Neural crest cell (in vitro differentiated cells): ENCODE measurements around the gene ZBTB47. TPM values are rescaled to one million over a fixed set of nuclear protein-coding genes. Genes with fewer than 3 reads are reported as not detected.

Source experiments
- DNase-seq: peaks from one replicate; pipeline ENCODE4 v3.0.0; 2021; ENCODE audit warnings: low read depth, mixed read lengths, low spot score
- H3K27ac Mint-ChIP-seq: one replicate; pipeline ENCODE4 v1.8.0; 2021; ENCODE audit warnings: mild to moderate bottlenecking, mixed read lengths; ENCODE audit not compliant: unreplicated experiment
- H3K27me3 Mint-ChIP-seq: 2 replicates; pipeline ENCODE4 v1.8.0; 2021; ENCODE audit warnings: low read depth, mild to moderate bottlenecking, mixed read lengths
- H3K36me3 Mint-ChIP-seq: 2 replicates; pipeline ENCODE4 v1.8.0; 2021; ENCODE audit warnings: low read depth, mild to moderate bottlenecking, mixed read lengths
- H3K4me1 Mint-ChIP-seq: 2 replicates; pipeline ENCODE4 v1.8.0; 2021; ENCODE audit warnings: mixed read lengths
- H3K4me3 Mint-ChIP-seq: one replicate; pipeline ENCODE4 v1.8.0; 2021; ENCODE audit warnings: mild to moderate bottlenecking, mixed read lengths
- H3K9me3 Mint-ChIP-seq: 2 replicates; pipeline ENCODE4 v1.8.0; 2021; ENCODE audit warnings: mixed read lengths
- CTCF ChIP-seq: fragments of 200-600 bp; sonication (generic); conservative IDR thresholded peaks from 2 replicates; pipeline ENCODE4 v1.5.0; 2021; ENCODE audit warnings: antibody characterized with exemption, mild to moderate bottlenecking
- total RNA-seq: library from RNA; stranded (reverse); gene quantifications from 2 replicates; pipeline ENCODE4 v1.2.1, GENCODE V29; 2021

Gene ZBTB47
- total RNA-seq, 1 donor from 2014 or later = 6.6 TPM

- TF ChIP-seq CTCF = no peak
- no peak overlapping the region for H3K27ac Mint-ChIP-seq
- H3K4me1 Mint-ChIP-seq = no peaks in the 10 kb centered on the region
- H3K27me3 Mint-ChIP-seq = no peaks in the 10 kb centered on the region
- peaks cover 4% of the 10 kb centered on the region for H3K9me3 Mint-ChIP-seq
- DNase-seq = no peak
- no peak overlapping the region for H3K4me3 Mint-ChIP-seq
- no peaks in the 10 kb centered on the region for H3K36me3 Mint-ChIP-seq
Measured at GRCh38 chr3:42680271-42680670, 26.8 kb downstream of the ZBTB47 start.

GRCh38 chr3:42680806-42681205, 27.3 kb downstream of the ZBTB47 start:
- Mint-ChIP-seq H3K9me3 (peaks cover 4% of the 10 kb centered on the region), H3K27me3 (no peaks in the 10 kb centered on the region), H3K27ac (no peak overlapping the region), H3K4me1 (no peaks in the 10 kb centered on the region), H3K4me3 (no peak overlapping the region), H3K36me3 (no peaks in the 10 kb centered on the region)
- TF ChIP-seq CTCF = no peak
- DNase-seq = no peak

- H3K4me3 Mint-ChIP-seq = no peak overlapping the region
Measured at GRCh38 chr3:42681361-42682038, 28.0 kb downstream of the ZBTB47 start.

GRCh38 chr3:42682301-42683070, 29.0 kb downstream of the ZBTB47 start:
- Mint-ChIP-seq H3K4me1 (no peaks in the 10 kb centered on the region), H3K27ac (no peak overlapping the region), H3K9me3 (no peaks in the 10 kb centered on the region), H3K27me3 (no peaks in the 10 kb centered on the region), H3K36me3 (no peaks in the 10 kb centered on the region), H3K4me3 (no peak overlapping the region)
- no peak for DNase-seq
- no peak for TF ChIP-seq CTCF

More at GRCh38 chr3:42681361-42682038, 28.0 kb downstream of the ZBTB47 start:
- no peak for TF ChIP-seq CTCF
- H3K27me3 Mint-ChIP-seq = no peaks in the 10 kb centered on the region
- H3K36me3 Mint-ChIP-seq = no peaks in the 10 kb centered on the region
- H3K4me1 Mint-ChIP-seq = no peaks in the 10 kb centered on the region
- H3K9me3 Mint-ChIP-seq = peaks cover 1% of the 10 kb centered on the region
- no peak overlapping the region for H3K27ac Mint-ChIP-seq
- DNase-seq = no peak

- no peak overlapping the region for H3K27ac Mint-ChIP-seq
- no peak for TF ChIP-seq CTCF
- H3K36me3 Mint-ChIP-seq = no peaks in the 10 kb centered on the region
- H3K4me1 Mint-ChIP-seq = no peaks in the 10 kb centered on the region
- no peaks in the 10 kb centered on the region for H3K9me3 Mint-ChIP-seq
- H3K27me3 Mint-ChIP-seq = no peaks in the 10 kb centered on the region
- no peak overlapping the region for H3K4me3 Mint-ChIP-seq
- no peak for DNase-seq
Measured at GRCh38 chr3:42683875-42684598, 30.5 kb downstream of the ZBTB47 start.
